Measurements from ENCODE around the gene A3GALT2. TPM values are rescaled to one million over a fixed set of nuclear protein-coding genes. Genes with fewer than 3 reads are reported as not detected.

A3GALT2 gene
- polyA plus RNA-seq, 1 of the 3 experiments (the other 2 are of a cell fraction) = 0.07 TPM

- Histone ChIP-seq H3F3A (replicated peaks; ENCODE audit: insufficient read depth) (no peaks in the 10 kb centered on the region), H2AFZ (ENCODE audit: low read depth) (no peak overlapping the region), H3K4me3 (ENCODE audit: low read depth in 2 of 2, low read length in 1 of 2) (no peak overlapping the region), H3K9me2 (no peaks in the 10 kb centered on the region), H3K9me3 (no peaks in the 10 kb centered on the region), H3K4me1 (ENCODE audit: control insufficient read depth in 1 of 2, insufficient read depth in 2 of 2, low read depth in 1 of 2, low read length in 1 of 2) (peaks cover 0 to 10% of the 10 kb centered on the region in 2 experiments; a peak in 2 of 4 replicates), H3K4me2 (no peak overlapping the region), H3K27me3 (ENCODE audit: insufficient read depth) (no peaks in the 10 kb centered on the region), H3K36me3 (replicated peaks in 1 of 2; ENCODE audit: control insufficient read depth in 1 of 2, insufficient read depth in 2 of 2, low read length in 1 of 2) (peaks cover 7 to 27% of the 10 kb centered on the region in 2 experiments), H4K20me1 (ENCODE audit: insufficient read depth) (no peaks in the 10 kb centered on the region), H3K79me2 (ENCODE audit: insufficient read depth) (peaks cover 14% of the 10 kb centered on the region), H3K9ac (no peak overlapping the region), H3K27ac (ENCODE audit: low read depth in 2 of 2, low read length in 1 of 2) (no peak overlapping the region)
- no peak for DNase-seq
- CTCF ChIA-PET = interaction anchor here (0.5 to 1.4 kb wide), 3 partner anchors 58 to 260 kb away, joined by 3 to 4 read pairs (median 4); no protein-coding TSS in a partner anchor
- POLR2A ChIA-PET = interaction anchor here (1.6 kb wide), 1 partner anchor 10 kb away, joined by 8 read pairs; no protein-coding TSS in a partner anchor
- TF ChIP-seq MEF2A (IDR thresholded peaks at IDR 0.05; ENCODE audit: borderline replicate concordance, low read depth) = no peak
- no peak for TF ChIP-seq PBX3 (IDR thresholded peaks at IDR 0.05)
- no peak for TF ChIP-seq RXRA (IDR thresholded peaks at IDR 0.05; ENCODE audit: borderline replicate concordance, low read depth)
- no peak for TF ChIP-seq TEAD4 (IDR thresholded peaks at IDR 0.05; ENCODE audit: borderline replicate concordance, insufficient read depth)
- no peak for TF ChIP-seq IRF3 (IDR thresholded peaks at IDR 0.05; ENCODE audit: low read depth, low read length)
- no peak for TF ChIP-seq USF1 (IDR thresholded peaks at IDR 0.05; ENCODE audit: borderline replicate concordance, low read depth)
- TF ChIP-seq, protein P1, sequence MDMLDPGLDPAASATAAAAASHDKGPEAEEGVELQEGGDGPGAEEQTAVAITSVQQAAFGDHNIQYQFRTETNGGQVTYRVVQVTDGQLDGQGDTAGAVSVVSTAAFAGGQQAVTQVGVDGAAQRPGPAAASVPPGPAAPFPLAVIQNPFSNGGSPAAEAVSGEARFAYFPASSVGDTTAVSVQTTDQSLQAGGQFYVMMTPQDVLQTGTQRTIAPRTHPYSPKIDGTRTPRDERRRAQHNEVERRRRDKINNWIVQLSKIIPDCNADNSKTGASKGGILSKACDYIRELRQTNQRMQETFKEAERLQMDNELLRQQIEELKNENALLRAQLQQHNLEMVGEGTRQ (IDR thresholded peaks at IDR 0.05; ENCODE audit: borderline replicate concordance, low read depth, low read length) = no peak
- no peak for TF ChIP-seq ELF1 (IDR thresholded peaks at IDR 0.05)
- TF ChIP-seq RFX5 (IDR thresholded peaks at IDR 0.05; ENCODE audit: low read length) = no peak
- no peak for TF ChIP-seq RAD21 (IDR thresholded peaks at IDR 0.05; ENCODE audit: low read length)
- TF ChIP-seq SMC3 (IDR thresholded peaks at IDR 0.05; ENCODE audit: low read depth, low read length) = no peak
- TF ChIP-seq FOSL2 (IDR thresholded peaks at IDR 0.05; ENCODE audit: borderline replicate concordance, low read depth) = no peak
- TF ChIP-seq CHD2 (IDR thresholded peaks at IDR 0.05; ENCODE audit: low read length, partially characterized antibody) = no peak
- 100% methylated on average over 4 of the region's 5 CpGs for whole genome bisulfite sequencing (ENCODE audit: low lambda C conversion rate)
These were observed 32.6 kb upstream of the A3GALT2 start for GRCh38 chr1:33353531-33353930.

- peaks cover 17% of the 10 kb centered on the region for H3F3A ChIP-seq (replicated peaks; ENCODE audit: insufficient read depth)
- DNase-seq = no peak
- no peak overlapping the region for H3K9ac ChIP-seq
- H2AFZ ChIP-seq (ENCODE audit: low read depth) = no peak overlapping the region
- H3K9me2 ChIP-seq = no peaks in the 10 kb centered on the region
- ChIA-PET CTCF (interaction anchor here (0.9 to 3.6 kb wide), 6 partner anchors 11 to 265 kb away, joined by 3 to 27 read pairs (median 4); no protein-coding TSS in a partner anchor), POLR2A (no interaction called here)
- H3K9me3 ChIP-seq = no peaks in the 10 kb centered on the region
- H3K27ac ChIP-seq (ENCODE audit: low read depth in 2 of 2, low read length in 1 of 2) = no peak overlapping the region
- 92% methylated on average over 6 of the region's 6 CpGs for WGBS (ENCODE audit: low lambda C conversion rate)
- no peak overlapping the region; the same call in 1 of the 2 replicates for H3K4me2 ChIP-seq
- H3K79me2 ChIP-seq (ENCODE audit: insufficient read depth) = peaks cover 35% of the 10 kb centered on the region
- no peaks in the 10 kb centered on the region; the same call in 1 of the 2 replicates for H4K20me1 ChIP-seq (ENCODE audit: insufficient read depth)
- peaks cover 11 to 31% of the 10 kb centered on the region in 2 experiments; a peak in 3 of 4 replicates for H3K4me1 ChIP-seq (ENCODE audit: control insufficient read depth in 1 of 2, insufficient read depth in 2 of 2, low read depth in 1 of 2, low read length in 1 of 2)
- peaks cover 0 to 15% of the 10 kb centered on the region in 2 experiments for H3K36me3 ChIP-seq (replicated peaks in 1 of 2; ENCODE audit: control insufficient read depth in 1 of 2, insufficient read depth in 2 of 2, low read length in 1 of 2)
- no peak overlapping the region for H3K4me3 ChIP-seq (ENCODE audit: low read depth in 2 of 2, low read length in 1 of 2)
- no peaks in the 10 kb centered on the region for H3K27me3 ChIP-seq (ENCODE audit: insufficient read depth)
- TF ChIP-seq TEAD4 (IDR thresholded peaks at IDR 0.05; ENCODE audit: borderline replicate concordance, insufficient read depth) (no peak), TAF1 (IDR thresholded peaks at IDR 0.05; ENCODE audit: borderline replicate concordance, low read depth, low read length) (no peak), YY1 (IDR thresholded peaks at IDR 0.05; ENCODE audit: low read depth) (no peak)
These were observed 30.4 kb upstream of the A3GALT2 start for GRCh38 chr1:33351281-33351660.

All from SK-N-SH (cell line).